GM11168 (cell line): ENCODE measurements around the gene SSBP2.
"Not testable (repeated sequence)": the region's sequence is repeated elsewhere in the genome, so short reads cannot be mapped to it uniquely, and the experiment has no call there.

ENCODE experiments used
- in situ Hi-C: fragments of 300-500 bp; cut with MboI; formaldehyde crosslinking; loops from one replicate; pipeline ENCODE4 v1.12.0; 2022; ENCODE audit warnings: low sequenced_read_pairs; ENCODE audit not compliant: unreplicated experiment

Gene SSBP2

DNA sequence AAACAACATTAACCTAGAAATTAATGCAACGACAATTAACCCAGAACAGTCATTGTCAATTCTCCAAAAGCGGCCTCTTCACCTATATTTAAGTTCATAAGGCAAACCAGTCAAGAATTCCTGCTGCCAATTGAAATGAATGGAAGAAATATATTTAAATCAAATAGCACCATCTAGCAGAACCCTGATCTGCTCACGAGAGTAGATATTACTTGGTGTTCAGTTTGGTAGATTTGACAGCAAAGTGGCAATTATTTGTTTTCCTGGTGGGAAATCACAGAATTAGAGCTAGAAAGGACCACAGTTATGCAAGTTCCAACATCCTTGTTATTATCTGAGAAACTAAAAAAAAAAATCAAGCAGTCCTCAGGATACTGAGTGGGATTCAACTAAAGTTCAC, 2.3 kb downstream of the SSBP2 start:
- in situ Hi-C loops = loop anchor here (10.0 kb wide), 1 partner anchor 94 kb away; no protein-coding TSS in a partner anchor

DNA sequence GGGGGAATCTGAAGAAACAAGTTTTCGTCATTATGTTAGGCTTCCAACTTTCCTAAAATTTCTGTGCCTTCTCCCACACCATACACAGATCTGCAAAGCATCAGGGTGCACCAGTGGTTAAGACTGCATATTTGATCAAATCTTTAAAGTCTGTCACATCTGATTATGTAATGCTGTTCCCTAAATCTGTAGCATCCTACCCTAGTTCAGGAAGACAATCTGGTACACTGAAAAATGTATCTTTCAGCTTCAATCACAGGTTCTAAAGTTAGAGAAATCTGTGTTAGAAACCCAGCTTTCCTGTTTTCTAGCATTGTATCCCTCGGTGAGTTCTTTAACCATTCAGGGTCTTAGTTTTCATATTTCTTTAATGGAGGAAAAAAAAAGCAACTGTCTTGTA, 3.9 kb downstream of the SSBP2 start:
- in situ Hi-C loops = loop anchor here (10.0 kb wide), 1 partner anchor 92 kb away; no protein-coding TSS in a partner anchor

DNA sequence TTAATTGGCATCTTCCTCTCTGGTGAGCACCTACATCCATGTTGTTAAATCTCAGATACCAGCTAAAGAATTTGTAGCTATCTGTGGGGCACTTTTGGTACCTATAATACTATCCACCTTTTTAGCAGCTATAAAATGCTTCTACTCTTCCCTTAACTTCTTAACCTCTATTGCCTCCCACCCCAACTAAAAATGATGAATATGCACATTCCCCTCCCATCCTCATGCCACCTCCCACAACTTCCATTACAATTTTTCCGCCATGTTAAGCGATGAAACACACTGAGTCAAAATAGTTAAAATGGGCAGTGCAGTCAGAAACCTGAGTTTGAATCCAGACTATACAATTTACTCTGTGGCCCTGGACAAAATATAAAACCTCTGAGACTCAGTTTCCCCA, 10.1 kb downstream of the SSBP2 start:
- in situ Hi-C loops = loop anchor here (10.0 kb wide), 1 partner anchor 86 kb away; no protein-coding TSS in a partner anchor

DNA sequence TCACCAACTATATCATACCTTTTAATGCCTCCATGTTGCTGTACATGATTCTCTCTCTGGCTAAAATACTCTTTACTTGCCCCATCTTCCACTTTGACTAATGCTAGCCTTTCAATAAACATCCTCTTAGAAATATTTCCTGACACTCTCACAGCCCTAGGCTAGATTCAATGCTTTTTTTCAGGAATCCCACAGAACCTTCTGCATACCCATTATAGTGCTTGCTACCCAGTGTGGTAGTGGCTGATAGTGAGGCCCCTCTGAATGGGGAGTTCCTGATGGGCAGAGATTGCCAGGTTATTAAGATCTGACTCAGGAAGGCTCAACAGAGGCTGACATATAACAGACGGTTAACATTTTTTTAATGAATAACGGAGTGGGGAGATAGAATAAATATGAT, 11.6 kb downstream of the SSBP2 start:
- in situ Hi-C loops = no loop called here

DNA sequence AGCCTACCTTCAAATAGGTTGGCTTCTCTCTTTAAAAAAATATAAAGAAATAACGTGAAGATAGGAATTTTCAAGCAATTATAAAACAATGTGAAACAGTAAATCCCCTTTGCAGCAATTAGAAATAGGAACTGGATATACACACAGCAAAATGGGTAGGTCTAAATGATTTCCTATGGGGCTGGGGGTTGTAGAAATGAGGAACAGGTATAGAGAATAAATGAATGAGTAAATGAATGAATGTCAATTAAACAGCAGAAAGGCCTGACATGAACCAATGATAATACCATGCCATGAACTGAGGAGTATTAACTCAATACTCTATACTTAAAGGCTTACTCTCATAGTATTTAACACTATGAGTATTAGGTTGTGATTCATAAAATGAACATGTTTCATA, 21.6 kb downstream of the SSBP2 start:
- in situ Hi-C loops = no loop called here

DNA sequence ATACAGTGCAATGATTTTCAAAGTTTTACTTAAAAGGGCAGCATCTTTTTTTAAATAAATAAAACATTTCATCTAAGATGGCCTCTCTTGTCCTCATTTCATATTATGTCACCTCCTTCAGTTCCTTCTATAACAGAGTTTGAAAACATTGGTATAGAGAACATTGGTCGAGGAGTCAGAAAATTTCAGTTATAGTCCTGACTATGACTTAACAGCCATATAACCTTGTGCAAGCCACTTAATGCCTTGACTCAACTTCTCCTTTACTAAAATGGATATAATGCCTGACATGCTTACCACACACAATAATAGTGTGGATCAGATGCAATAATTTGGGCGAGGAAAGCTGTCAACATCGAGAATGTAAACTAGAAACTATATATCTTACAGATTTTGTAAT, 22.6 kb downstream of the SSBP2 start:
- in situ Hi-C loops = no loop called here

DNA sequence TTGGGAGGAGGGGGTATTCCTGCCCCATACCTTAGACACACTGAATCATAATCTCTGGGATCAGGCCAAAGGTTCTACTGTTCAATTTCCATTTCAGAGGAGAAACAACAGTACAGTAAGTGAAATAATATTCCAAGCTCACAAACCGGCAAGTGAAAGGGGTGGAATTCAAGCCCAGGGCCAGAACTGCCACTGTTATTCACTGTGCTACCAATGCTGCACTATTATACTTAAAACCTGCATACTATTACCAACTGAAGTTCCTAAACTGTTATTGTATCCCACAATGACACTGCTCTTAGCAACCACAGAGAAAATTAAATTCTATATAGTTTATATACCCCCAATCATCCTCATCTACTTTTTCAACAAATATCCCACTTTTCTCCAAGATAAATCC, 24.6 kb downstream of the SSBP2 start:
- in situ Hi-C loops = no loop called here

DNA sequence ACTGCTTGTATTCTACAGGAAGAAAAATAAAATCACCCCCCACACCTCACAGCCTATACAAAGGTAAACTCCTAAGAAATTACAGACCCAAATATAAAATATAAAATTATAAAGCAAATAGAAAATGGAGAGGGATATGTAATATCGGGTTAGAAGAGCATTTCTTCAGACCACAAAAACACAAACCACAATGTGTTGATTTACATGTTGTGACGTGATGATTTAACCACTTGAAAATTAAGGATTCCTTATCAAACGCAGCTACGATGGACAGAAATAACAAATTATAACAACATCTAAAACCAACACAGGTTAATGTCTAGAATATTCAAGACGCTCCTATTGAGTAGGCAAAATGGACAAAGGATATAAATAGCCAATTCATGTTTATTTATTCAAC, 26.3 kb downstream of the SSBP2 start:
- in situ Hi-C loops = no loop called here

DNA sequence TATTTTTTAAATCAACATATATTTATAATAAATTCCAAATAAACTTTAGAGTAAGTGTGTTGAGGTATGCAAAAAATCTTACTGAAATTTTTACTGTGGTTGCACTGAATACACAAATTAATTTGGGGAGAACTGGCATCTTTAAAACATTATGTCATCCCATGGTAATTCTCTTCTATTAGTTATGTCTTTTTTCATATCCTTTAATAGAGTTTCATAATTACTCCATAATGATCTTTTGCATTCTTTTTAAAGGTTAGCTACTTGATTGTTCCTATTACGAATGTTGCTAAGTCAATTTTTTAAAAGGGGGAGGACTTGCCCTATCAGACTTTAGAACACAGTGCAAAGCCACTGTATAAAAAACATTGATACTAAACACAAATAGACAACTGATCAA, 26.8 kb downstream of the SSBP2 start:
- in situ Hi-C loops = no loop called here

DNA sequence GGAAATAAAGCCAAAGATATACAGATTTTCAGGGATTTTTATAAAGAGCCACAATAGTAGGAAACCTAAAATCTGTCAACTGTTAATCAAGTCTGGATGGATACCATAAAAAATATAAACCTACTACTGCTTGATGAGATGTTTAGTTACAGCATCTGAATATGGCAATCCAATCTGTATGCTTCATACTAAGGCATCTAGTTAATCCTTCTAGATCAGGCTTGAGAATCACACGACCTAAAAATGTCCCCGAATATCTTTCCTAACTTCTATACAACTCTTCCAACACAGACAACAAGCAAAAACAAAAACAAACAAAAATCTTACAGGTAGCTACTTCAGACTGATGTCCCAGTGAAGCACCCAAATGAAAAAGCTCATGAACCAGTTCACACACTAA, 29.8 kb downstream of the SSBP2 start:
- in situ Hi-C loops = no loop called here

DNA sequence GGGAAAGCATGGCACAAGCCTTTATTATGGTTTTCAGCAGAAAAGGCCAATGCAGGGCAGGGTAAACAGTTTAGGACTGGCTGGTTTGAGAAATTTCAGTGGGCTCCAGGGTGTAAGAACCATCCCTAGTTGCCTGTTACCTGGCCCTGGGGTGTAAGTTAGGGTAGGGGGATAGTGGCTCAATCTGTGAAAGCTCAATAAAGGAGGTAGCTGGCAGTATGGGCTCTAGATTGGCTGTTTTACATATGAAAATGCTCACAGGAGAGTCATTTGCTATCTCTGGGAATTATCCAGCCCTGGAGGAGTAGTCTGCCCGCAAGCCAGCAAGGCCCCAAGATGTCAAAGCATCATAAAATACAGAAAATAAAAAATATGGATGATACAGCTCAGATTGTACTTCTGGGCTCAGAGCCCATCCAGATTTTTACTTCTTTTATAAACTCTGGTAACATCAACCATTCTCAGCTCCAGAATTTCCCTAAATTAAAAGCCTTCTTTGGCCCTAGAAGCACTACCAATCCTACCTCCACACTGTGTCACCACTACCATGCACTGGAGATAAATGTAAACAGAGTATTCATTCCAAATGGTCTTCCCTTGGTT, 31.1 kb downstream of the SSBP2 start:
- in situ Hi-C loops = no loop called here

DNA sequence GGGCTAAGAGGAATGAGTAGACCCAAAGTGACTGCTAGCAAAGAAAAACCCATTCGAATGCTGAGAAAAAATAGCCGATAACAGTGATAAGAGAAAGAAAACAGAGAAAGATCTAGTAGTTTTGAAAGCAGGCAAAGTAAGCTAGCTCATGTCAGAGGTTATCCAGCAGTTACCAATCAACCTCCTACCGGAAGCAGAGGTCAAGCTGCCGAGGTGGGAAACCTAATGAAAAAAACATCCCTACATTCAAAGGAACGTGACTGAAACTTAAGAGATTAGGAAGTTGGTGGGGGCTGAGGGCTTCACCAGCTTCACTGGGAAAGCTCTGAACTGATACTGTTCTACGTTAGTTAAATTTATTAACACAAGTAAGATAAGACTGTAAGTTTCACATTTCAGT, 32.6 kb downstream of the SSBP2 start:
- in situ Hi-C loops = no loop called here

DNA sequence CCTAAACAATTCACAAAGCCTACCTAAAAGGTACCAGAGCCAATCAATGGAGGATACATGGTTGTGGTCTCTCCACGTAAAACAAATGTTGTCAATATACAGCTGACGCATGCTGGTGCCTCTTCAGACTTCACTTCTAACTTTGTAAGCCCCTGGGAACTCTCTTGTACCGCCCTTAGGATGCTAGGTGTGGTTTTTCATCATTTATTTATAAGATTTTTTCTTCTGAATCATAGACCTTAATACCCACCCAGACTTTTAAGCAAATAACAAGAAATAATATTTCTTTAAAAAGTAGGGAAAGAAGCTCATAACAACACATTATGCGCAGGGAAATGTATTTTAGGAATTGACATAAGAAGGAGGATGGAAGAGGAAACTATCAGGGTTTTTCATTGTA, 33.0 kb downstream of the SSBP2 start:
- in situ Hi-C loops = no loop called here

DNA sequence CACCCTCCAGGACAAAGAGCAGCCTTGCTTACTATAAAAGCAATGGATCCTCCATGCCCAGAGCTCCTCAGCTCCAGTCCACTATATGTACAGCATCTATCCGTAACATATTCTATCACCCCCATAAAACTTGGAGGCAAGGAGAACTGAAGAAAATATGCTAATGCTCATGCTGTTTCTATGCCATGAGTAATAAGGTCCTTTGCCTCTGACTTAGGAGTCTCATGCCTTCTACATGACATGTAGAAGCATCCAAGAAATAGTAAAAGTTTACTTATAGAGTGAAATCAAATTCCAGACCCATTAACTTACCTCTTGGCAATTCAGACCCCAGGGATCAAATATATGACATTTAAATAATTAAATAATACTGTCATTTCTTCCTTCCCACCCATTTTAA, 33.7 kb downstream of the SSBP2 start:
- in situ Hi-C loops = no loop called here

DNA sequence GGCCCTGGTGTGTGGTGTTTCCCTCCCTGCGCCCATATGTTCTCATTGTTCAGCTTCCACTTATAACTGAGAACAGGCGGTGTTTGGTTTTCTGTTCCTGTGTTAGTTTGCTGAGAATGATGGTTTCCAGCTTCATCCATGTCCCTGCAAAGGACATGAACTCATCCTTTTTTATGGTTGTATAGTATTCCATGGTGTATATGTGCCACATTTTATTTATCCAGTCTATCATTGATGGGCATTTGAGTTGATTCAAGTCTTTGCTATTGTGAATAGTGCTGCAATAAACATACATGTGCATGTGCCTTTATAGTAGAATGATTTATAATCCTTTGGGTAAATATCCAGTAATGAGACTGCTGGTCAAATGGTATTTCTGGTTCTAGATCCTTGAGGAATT, 36.8 kb downstream of the SSBP2 start:
- in situ Hi-C loops = not testable (repeated sequence)

DNA sequence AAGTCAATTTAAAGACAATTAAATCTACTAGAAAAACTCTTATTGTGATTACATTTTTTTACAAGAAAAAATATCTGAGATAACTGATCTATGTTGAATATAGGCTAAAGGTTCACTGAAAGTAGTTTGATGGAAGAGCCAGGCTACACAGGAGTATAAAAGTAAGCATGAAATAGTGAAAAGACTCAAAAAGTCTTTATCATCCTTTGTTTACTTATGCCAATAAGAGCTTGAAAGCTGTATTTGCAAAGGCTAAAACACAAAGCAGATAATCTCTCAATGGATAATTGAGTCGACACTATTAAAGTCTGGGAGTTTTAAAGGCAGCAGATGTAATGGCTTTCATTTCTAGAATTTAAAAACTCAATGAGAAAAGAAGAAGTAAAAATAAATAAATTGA, 42.0 kb downstream of the SSBP2 start:
- in situ Hi-C loops = no loop called here

DNA sequence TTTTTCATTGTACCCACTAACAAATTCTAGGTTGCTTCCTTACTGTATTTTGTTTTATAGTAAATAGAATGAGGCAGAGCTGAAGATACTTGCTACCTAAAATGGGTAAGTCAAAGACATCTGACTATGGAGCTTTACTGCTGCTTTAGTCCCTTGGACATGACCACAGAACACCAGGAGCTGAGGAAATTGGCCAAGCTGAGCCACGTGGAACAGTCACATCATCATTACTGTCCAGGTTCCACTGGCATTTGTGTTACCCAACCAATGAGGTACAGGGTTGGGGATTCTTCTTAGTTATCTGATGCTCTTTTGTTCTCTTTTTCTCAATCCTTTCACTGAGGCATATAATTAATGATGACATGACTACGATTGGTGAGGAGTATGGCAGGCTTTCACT, 47.1 kb downstream of the SSBP2 start:
- in situ Hi-C loops = no loop called here

DNA sequence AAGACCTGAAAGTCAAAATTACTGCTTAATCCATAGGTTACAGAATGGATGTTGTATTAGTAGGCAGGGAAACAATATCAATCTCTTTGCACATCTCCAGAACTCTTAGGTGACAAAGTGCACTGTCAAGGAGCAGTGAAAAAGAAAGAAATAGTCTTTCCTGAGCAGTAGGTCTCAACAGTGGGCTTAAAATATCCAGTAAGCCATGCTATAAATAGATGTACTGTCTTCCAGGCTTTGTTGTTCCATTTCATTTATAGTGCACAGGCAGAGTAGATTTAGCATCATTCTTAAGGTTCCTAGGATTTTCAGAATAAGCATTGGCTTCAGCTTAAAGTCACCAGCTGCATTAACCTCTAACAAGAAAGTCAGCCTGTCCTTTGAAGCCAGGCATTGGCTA, 50.7 kb downstream of the SSBP2 start:
- in situ Hi-C loops = no loop called here

DNA sequence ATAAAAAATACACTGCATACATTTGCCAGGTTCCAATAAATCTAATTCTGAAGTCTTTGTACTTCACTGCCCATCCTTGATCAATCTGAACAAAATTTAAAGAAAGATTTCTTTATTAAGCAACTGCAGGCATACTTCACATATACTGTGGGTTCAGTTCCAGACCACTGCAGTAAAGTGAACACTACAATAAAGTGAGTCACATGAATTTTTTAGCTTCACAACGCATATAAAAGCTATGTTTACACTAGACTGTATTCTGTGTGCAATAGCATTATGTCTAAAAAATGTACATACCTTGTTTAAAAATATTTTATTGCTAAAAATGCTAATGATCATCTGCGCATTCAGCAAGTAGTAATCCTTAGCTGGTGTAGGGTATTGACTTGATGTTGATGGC, 52.1 kb downstream of the SSBP2 start:
- in situ Hi-C loops = no loop called here

DNA sequence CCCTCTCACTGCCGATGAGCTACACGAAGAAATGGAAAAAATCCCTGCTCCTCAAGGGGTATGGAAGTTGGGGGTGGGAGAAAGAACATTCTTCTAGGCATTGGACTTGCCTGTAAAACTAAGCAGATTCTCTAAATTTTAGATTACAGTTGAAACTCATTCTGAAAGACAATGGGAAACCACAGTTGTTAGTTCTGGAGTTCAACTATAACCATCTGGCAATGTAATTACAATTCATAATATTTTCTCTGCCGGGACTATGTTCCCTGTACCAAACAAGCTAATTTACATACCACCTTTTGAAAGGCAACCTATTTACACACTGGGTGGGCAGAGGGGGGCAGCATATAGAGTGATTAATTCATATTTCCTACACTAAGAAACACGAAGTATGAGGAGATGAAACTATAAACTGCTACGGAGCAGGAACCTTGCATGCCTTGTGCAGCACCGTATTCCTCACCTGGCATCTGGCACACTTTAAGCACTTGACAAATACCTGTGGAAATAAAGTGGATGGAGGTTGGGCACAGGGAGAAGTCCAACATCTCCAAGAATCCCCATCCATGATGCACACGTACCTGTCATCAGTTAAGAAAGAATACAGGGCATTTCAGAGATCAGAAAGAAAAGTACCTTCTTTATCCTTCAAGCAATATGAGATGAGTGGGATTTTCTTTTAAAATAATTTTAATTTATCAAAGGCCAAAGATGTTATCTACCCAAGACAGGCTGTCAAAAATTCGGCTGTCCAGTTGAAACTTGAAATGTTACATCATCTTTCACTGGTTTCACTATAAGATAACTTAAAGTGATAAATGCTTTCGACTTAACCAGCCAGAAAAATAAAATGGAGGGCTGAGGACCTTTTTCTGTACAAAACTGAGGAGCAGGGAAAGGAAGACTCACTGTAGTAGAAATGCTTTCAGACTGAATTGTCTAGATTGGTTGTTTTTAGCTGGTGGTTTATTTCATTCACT, 54.2 kb downstream of the SSBP2 start:
- in situ Hi-C loops = no loop called here

DNA sequence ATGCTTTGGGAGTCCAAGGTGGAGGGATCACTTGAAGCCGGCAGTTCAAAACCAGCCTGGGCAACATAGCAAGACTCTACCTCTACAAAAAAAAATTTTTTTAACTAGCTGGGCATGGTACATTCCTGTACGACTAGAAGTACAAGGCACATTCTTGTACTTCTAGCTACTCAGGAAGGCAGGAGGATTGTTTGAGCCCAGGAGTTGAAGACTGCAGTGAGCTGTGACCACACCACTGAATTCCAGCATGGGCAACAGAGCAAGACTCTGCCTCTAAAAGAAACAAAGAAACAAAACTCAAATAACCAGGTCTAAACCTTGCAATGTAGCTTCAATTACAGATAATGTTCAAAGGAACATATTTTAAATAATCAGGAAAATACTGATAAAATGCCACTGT, 56.2 kb downstream of the SSBP2 start:
- in situ Hi-C loops = no loop called here

DNA sequence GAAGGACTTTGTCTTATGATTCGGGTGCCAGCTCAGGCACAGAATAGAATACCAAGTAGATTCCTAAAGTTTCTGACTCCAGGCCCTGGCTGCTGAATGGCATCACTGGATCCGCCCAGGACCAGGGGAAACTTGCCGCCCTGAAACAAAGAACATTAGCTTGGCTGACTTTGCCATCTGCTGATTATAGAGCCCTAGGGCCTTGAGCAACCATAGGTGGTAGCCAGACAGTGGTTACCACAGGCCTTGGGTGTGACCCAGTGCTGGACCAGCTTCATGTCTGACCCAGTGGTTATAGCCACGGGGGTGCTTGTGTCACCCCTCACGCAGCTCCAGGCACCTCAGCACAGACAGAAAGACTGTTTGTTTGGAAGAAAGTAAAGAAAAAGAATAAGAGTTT, 62.7 kb downstream of the SSBP2 start:
- in situ Hi-C loops = no loop called here
